Suprapubic skin (tissue), 3 donors: ENCODE measurements around the gene OPALIN.

Experiments used
- CTCF ChIP-seq, 2 donors: fragments of 200-600 bp in 1 of 2; fragments of 450-650 bp in 1 of 2; sonication (generic) in 1 of 2; IDR thresholded peaks; one replicate each; pipeline ENCODE4 v1.5.1; 2016 to 2019; ENCODE audit warnings: antibody characterized with exemption in 2 of 2, mild to moderate bottlenecking in 1 of 2, moderate library complexity in 1 of 2
- POLR2AphosphoS5 ChIP-seq, 3 donors: sonication (generic); formaldehyde crosslinking; IDR thresholded peaks; one replicate each; pipeline ENCODE4 v1.6.1; 2017; ENCODE audit warnings: antibody characterized with exemption in 3 of 3

GRCh38 chr10:96319754-96320474 is 38.9 kb downstream of the OPALIN start:
- TF ChIP-seq POLR2AphosphoS5 (IDR thresholded peaks at IDR 0.05) (no peak), CTCF (IDR thresholded peaks at IDR 0.05) (no peak)
